Vagina (tissue), 2 donors: ENCODE measurements around the gene TP53RK.

ENCODE experiments used
- CTCF ChIP-seq, 3 experiments: fragments of 450-650 bp in 2 of 3; fragments of 200-600 bp in 1 of 3; sonication (generic) in 1 of 3; IDR thresholded peaks; one replicate each; pipeline ENCODE4 v1.5.1; 2017 to 2019; ENCODE audit warnings: antibody characterized with exemption in 3 of 3, mild to moderate bottlenecking in 2 of 3, moderate library complexity in 2 of 3
- POLR2AphosphoS5 ChIP-seq, 2 donors: sonication (generic); formaldehyde crosslinking; IDR thresholded peaks; one replicate each; pipeline ENCODE4 v1.9.0; 2017; ENCODE audit warnings: antibody characterized with exemption in 2 of 2, mild to moderate bottlenecking in 2 of 2, low read depth in 1 of 2; ENCODE audit not compliant: insufficient read depth in 1 of 2

- TF ChIP-seq POLR2AphosphoS5 (IDR thresholded peaks at IDR 0.05; ENCODE audit: insufficient read depth in 1 of 2, low read depth in 1 of 2) (no peak), CTCF (IDR thresholded peaks at IDR 0.05) (no peak)
These were observed 31.6 kb downstream of the TP53RK start for GRCh38 chr20:46657618-46658017.
